ENCODE data around the gene NGFR. TPM values are rescaled to one million over a fixed set of nuclear protein-coding genes. Genes with fewer than 3 reads are reported as not detected.
"Not testable (repeated sequence)": the region's sequence is repeated elsewhere in the genome, so short reads cannot be mapped to it uniquely, and the experiment has no call there.

The NGFR gene
- total RNA-seq, 1 donor from 2014 or later, result 3.6 TPM

DNA sequence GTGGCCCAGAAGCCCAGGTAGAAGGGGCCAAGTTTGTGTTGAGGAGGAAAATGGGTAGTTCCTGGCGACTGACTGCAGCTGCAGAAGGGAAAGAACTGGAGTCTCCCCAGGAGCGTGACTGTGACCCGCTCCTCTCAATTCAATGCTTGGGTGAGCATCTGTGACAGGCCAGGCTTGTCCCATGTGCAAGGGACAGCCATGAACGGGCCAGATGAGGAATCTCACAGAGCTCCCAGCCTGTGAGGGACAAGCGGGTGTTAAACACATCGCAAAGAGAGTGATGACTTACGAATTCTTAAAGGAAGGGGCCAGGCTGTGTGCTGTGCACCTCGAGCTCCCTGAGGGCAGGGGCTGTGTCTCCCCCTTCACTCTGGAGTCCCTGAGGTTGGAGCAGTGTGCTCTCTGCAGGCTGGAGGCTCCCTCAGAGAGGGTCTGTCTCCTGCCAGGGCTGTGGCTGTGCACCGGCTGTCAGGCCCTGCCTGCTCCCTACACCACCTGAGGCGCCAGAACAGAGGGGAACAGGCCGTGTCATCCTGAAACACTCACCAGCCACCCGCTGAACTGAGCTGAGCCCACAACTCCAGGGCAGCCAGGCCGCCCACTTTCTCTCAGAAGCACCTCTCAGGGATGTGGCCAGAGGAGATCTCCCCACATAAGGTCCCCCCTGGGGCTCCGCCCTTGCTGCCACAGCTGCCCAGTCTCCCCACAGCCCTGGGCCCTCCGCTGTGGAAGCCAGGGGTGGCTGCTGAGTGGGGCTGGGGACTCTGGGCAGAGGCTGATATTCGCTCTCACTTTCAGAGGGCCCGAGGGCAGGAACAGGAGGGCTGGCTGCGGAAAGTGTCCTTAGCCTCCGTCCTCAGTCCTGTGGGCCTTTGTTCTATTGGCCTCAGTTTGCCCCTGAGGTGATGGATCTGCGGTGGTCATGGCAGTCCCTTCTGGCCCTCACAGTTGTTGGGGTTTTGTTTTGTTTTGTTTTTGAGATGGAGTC is 54.9 kb downstream of the NGFR start:
- Mint-ChIP-seq H3K36me3 (ENCODE audit: unreplicated experiment) (no peaks in the 10 kb centered on the region), H3K4me3 (ENCODE audit: unreplicated experiment) (no peak overlapping the region)
- DNase-seq (ENCODE audit: extremely low spot score, unreplicated experiment), result no peak

GRCh38 chr17:49550764-49551163 is 55.7 kb downstream of the NGFR start:
- not testable (repeated sequence) for DNase-seq (ENCODE audit: extremely low spot score, unreplicated experiment); H3K9me3 Mint-ChIP-seq (ENCODE audit: unreplicated experiment); H3K27me3 Mint-ChIP-seq (ENCODE audit: unreplicated experiment); H3K36me3 Mint-ChIP-seq (ENCODE audit: unreplicated experiment); H3K4me1 Mint-ChIP-seq (ENCODE audit: unreplicated experiment); H3K27ac Mint-ChIP-seq (ENCODE audit: unreplicated experiment); H3K4me3 Mint-ChIP-seq (ENCODE audit: unreplicated experiment)

More for the DNA sequence above, 54.9 kb downstream of the NGFR start:
- H3K27ac Mint-ChIP-seq (ENCODE audit: unreplicated experiment), result no peak overlapping the region
- no peaks in the 10 kb centered on the region for H3K9me3 Mint-ChIP-seq (ENCODE audit: unreplicated experiment)
- no peak for TF ChIP-seq CTCF (IDR thresholded peaks at IDR 0.05)
- peaks cover 10% of the 10 kb centered on the region for H3K4me1 Mint-ChIP-seq (ENCODE audit: unreplicated experiment)
- no peaks in the 10 kb centered on the region for H3K27me3 Mint-ChIP-seq (ENCODE audit: unreplicated experiment)

DNA sequence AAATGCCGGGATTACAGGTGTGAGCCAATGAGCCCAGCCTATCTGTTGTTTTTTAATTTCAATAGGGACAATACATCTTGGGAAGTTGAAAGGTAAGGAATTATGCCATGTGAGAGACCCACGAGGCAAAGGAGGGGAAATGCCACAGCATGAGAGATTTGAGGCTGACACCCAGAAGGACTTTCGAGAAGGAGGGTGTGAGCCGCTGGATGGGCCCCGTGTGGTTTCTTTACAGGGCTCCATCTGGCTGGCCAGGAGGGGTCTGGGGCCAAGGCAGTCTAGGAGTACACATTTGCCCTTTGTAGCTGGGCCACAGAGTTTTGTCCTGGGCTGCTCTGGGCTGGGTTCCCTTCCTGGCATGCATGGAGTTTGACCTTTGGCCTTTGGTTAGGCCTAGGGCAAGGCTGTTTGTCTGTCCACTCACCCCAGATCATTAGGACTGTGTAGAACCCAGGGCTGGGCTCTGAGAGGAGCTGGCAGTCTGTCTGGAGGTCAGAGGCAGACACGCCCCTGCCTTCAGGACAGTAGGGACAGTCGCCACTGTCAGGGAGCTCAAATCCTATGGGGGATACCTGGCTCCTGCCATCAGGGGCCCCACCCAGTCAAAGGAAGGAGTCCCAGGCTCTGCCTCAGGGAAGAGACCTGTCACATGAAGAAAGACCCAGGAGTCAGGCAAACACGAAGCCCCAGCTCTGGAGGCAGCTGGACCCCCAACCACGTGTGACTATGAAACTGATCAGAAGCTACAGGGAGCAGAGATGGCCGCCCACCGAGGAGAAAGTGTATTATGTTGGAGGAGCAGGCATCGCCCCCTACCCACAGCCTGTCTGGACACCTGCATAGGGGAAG is 56.4 kb downstream of the NGFR start:
- Mint-ChIP-seq H3K4me1 (ENCODE audit: unreplicated experiment) (peaks cover 11% of the 10 kb centered on the region), H3K27ac (ENCODE audit: unreplicated experiment) (no peak overlapping the region), H3K36me3 (ENCODE audit: unreplicated experiment) (no peaks in the 10 kb centered on the region), H3K9me3 (ENCODE audit: unreplicated experiment) (no peaks in the 10 kb centered on the region), H3K27me3 (ENCODE audit: unreplicated experiment) (no peaks in the 10 kb centered on the region), H3K4me3 (ENCODE audit: unreplicated experiment) (no peak overlapping the region)
- no peak for TF ChIP-seq CTCF (IDR thresholded peaks at IDR 0.05)
- DNase-seq (ENCODE audit: extremely low spot score, unreplicated experiment), result no peak

DNA sequence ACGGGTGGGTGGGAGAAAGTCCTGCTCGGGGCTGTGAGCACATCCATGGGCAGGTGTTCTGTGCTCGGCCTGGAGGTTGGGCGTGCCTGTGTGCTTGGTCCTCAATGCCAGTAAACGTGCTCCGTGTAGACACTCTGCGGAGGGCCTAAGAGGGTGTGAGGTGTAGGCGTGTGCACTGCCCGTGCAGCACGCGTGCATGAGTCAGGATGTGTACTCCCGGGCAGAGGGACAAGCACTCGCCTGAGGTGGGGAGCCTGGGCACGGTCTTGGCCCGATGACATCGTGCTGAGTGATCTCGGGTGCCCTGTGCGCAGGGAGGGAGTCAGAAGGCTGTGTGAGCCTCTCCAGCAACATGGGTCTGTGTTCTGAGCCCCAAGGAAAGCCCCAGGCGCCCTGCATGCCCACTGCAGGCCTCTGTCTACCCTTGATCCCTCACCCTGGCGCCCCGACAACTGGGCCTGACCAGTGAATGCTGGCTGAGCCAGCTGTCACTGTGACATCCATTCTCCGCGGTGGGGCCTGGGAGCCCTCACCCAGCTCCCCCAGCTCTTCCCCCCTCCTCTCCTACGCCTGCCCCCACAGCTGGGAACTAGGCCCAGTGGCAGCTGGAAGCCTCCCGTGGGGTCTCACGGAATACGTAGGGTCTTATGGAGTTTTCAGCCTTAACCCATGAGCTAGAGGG is 57.1 kb downstream of the NGFR start:
- H3K27ac Mint-ChIP-seq (ENCODE audit: unreplicated experiment), result no peak overlapping the region
- DNase-seq (ENCODE audit: extremely low spot score, unreplicated experiment), result no peak

More for the DNA sequence above, 57.1 kb downstream of the NGFR start:
- no peaks in the 10 kb centered on the region for H3K36me3 Mint-ChIP-seq (ENCODE audit: unreplicated experiment)
- TF ChIP-seq CTCF (IDR thresholded peaks at IDR 0.05), result no peak
- H3K9me3 Mint-ChIP-seq (ENCODE audit: unreplicated experiment), result no peaks in the 10 kb centered on the region
- peaks cover 12% of the 10 kb centered on the region for H3K4me1 Mint-ChIP-seq (ENCODE audit: unreplicated experiment)
- no peak overlapping the region for H3K4me3 Mint-ChIP-seq (ENCODE audit: unreplicated experiment)
- no peaks in the 10 kb centered on the region for H3K27me3 Mint-ChIP-seq (ENCODE audit: unreplicated experiment)

All from osteocyte (in vitro differentiated cells).